ENCODE results near the gene KCNIP1.

The KCNIP1 gene

DNA sequence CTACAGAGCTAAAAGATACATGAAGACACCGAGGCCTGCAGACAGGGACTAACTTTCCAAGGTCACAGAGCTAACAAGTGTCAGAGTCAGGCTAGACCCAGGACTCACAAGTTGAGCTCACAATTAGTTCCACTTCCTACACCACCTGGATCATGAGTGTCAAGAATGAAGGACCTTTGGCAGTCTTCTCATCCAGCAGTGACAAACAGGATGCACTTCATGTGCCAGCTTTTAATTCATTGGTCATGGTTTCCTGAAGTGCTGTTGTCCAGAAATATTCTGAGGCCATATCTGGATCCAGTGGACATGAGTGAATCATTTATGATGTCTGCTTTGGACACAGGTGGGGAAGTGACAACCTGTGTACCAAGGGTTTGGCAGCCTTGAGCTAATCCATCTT is 77.4 kb downstream of the KCNIP1 start:
- peaks cover 2% of the 10 kb centered on the region; the same call in 1 of the 2 replicates for H3K27me3 ChIP-seq
- no peaks in the 10 kb centered on the region for H3K4me1 ChIP-seq
- no peak for DNase-seq
- no peaks in the 10 kb centered on the region for H3K36me3 ChIP-seq
- TF ChIP-seq, protein P1, sequence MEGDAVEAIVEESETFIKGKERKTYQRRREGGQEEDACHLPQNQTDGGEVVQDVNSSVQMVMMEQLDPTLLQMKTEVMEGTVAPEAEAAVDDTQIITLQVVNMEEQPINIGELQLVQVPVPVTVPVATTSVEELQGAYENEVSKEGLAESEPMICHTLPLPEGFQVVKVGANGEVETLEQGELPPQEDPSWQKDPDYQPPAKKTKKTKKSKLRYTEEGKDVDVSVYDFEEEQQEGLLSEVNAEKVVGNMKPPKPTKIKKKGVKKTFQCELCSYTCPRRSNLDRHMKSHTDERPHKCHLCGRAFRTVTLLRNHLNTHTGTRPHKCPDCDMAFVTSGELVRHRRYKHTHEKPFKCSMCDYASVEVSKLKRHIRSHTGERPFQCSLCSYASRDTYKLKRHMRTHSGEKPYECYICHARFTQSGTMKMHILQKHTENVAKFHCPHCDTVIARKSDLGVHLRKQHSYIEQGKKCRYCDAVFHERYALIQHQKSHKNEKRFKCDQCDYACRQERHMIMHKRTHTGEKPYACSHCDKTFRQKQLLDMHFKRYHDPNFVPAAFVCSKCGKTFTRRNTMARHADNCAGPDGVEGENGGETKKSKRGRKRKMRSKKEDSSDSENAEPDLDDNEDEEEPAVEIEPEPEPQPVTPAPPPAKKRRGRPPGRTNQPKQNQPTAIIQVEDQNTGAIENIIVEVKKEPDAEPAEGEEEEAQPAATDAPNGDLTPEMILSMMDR (IDR thresholded peaks at IDR 0.05; ENCODE audit: low read depth, low read length): no peak
- no peak overlapping the region for H3K4me3 ChIP-seq (ENCODE audit: low read depth, low read length)
- no peaks in the 10 kb centered on the region for H3K9me3 ChIP-seq

GRCh38 chr5:170582644-170583330 is 79.0 kb downstream of the KCNIP1 start:
- no peaks in the 10 kb centered on the region for H3K4me1 ChIP-seq
- no peak for DNase-seq
- no peak overlapping the region for H3K4me3 ChIP-seq (ENCODE audit: low read depth, low read length)
- no peaks in the 10 kb centered on the region for H3K9me3 ChIP-seq
- no peaks in the 10 kb centered on the region; the same call in 1 of the 2 replicates for H3K27me3 ChIP-seq
- no peaks in the 10 kb centered on the region for H3K36me3 ChIP-seq
- TF ChIP-seq, protein P1 (IDR thresholded peaks at IDR 0.05; ENCODE audit: low read depth, low read length): no peak

DNA sequence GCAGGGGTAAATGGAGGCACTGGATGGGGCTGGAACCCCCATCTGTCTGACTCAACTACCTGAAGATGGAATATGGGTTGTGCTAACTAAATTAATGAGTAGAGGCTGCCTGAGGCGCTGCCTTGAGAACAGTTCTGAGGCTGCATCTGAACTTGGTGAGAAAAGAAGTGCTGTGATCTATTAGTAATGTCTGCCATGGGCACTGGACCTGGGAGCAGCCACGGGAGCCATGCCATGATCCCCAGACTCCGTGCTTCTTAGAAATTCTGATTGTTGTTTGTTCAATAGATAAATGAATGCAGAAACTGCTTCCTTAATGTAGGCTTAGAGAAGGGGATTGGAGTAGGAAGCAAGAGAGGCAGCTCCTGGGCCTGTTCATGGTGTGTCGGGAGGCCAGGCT is 80.2 kb downstream of the KCNIP1 start:
- no peak for DNase-seq
- H3K36me3 ChIP-seq: no peaks in the 10 kb centered on the region
- no peaks in the 10 kb centered on the region for H3K4me1 ChIP-seq
- TF ChIP-seq, protein P1 (IDR thresholded peaks at IDR 0.05; ENCODE audit: low read depth, low read length): no peak
- H3K27me3 ChIP-seq: no peaks in the 10 kb centered on the region
- H3K9me3 ChIP-seq: no peaks in the 10 kb centered on the region
- H3K4me3 ChIP-seq (ENCODE audit: low read depth, low read length): no peak overlapping the region

- Histone ChIP-seq H3K27me3 (no peaks in the 10 kb centered on the region), H3K4me3 (ENCODE audit: low read depth, low read length) (no peak overlapping the region), H3K4me1 (no peaks in the 10 kb centered on the region), H3K9me3 (no peaks in the 10 kb centered on the region), H3K36me3 (no peaks in the 10 kb centered on the region)
- TF ChIP-seq, protein P1 (IDR thresholded peaks at IDR 0.05; ENCODE audit: low read depth, low read length): no peak
- no peak for DNase-seq
Measured at GRCh38 chr5:170584450-170585058, 80.7 kb downstream of the KCNIP1 start.

DNA sequence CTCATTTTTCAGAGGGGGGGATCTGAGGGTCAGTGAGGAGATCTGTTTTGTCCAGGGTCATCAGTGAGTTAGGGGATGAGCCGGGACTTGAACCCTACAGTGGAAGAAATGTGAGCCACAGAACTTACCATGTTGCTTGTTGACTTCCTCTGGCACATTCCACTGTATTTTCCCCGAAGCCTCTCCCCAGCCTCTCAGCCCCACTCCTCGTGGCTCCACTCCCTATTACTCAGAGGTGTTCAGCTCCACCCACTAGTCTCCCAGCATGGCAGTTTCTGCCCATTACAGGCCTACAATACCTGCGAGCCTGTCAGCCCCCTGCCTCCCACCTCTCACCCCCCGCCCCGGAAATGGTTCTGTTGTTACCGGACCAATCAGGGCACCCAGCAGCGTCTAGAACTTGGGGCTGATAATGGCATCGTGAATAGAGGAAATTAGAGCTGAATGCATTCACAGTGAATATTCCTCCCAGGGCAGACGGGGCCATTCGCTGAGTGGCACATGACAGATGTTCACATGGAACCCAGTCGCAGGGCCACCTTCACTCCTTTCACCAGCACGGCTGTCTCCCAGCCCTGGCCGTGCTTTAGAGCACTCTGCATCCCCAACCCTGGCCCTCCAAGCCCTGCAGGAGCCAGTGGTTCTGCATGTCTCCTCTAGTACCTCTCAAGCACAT is 81.6 kb downstream of the KCNIP1 start:
- no peaks in the 10 kb centered on the region for H3K9me3 ChIP-seq
- no peaks in the 10 kb centered on the region for H3K4me1 ChIP-seq
- no peaks in the 10 kb centered on the region for H3K36me3 ChIP-seq
- TF ChIP-seq, protein P1 (IDR thresholded peaks at IDR 0.05; ENCODE audit: low read depth, low read length): no peak
- H3K4me3 ChIP-seq (ENCODE audit: low read depth, low read length): no peak overlapping the region
- H3K27me3 ChIP-seq: no peaks in the 10 kb centered on the region
- DNase-seq: no peak

DNA sequence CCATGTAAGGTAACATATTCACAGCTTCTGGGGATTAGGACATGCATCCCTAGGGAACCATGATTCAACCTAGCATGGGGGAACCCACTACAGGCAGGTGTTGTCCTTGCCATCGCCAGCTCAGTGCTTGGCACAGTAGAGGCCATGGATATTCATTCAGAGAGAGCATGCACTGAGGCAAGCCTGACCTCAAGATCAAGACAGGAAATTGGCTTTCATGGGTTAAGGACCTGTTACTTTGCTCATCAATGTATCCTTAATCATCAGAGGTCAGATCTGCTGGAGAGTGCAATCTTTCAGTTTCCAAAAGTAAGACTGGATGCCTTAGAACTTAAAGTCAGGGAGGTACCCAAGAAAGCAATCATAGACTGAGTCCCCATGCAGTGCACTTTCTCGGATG is 84.0 kb downstream of the KCNIP1 start:
- Histone ChIP-seq H3K4me1 (no peaks in the 10 kb centered on the region), H3K4me3 (ENCODE audit: low read depth, low read length) (no peak overlapping the region), H3K36me3 (no peaks in the 10 kb centered on the region), H3K27me3 (peaks cover 5% of the 10 kb centered on the region; the same call in 1 of the 2 replicates), H3K9me3 (no peaks in the 10 kb centered on the region)
- TF ChIP-seq, protein P1 (IDR thresholded peaks at IDR 0.05; ENCODE audit: low read depth, low read length): no peak
- no peak for DNase-seq

Measured in BE2C (cell line).